OCI-LY7 (cell line): ENCODE results near the gene EPB41L4A.
"Not testable (repeated sequence)": the region's sequence is repeated elsewhere in the genome, so short reads cannot be mapped to it uniquely, and the experiment has no call there.

Experiments
- EZH2phosphoT487 ChIP-seq: fragments of 200-600 bp; sonication (generic); IDR thresholded peaks from 2 replicates; pipeline ENCODE4 v1.6.1; 2018; ENCODE audit warnings: low read depth, borderline replicate concordance, mild to moderate bottlenecking, mixed run types, antibody characterized with exemption, low read length, moderate library complexity, mixed read lengths
- TF ChIP-seq, protein P1 (sequence below): fragments of 200-600 bp; sonication (generic); conservative IDR thresholded peaks from 2 replicates; pipeline ENCODE4 v1.5.1; 2014; ENCODE audit warnings: mild to moderate bottlenecking, antibody characterized with exemption, low read length, moderate library complexity, mixed read lengths

- TF ChIP-seq, protein P1, sequence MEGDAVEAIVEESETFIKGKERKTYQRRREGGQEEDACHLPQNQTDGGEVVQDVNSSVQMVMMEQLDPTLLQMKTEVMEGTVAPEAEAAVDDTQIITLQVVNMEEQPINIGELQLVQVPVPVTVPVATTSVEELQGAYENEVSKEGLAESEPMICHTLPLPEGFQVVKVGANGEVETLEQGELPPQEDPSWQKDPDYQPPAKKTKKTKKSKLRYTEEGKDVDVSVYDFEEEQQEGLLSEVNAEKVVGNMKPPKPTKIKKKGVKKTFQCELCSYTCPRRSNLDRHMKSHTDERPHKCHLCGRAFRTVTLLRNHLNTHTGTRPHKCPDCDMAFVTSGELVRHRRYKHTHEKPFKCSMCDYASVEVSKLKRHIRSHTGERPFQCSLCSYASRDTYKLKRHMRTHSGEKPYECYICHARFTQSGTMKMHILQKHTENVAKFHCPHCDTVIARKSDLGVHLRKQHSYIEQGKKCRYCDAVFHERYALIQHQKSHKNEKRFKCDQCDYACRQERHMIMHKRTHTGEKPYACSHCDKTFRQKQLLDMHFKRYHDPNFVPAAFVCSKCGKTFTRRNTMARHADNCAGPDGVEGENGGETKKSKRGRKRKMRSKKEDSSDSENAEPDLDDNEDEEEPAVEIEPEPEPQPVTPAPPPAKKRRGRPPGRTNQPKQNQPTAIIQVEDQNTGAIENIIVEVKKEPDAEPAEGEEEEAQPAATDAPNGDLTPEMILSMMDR = not testable (repeated sequence)
- TF ChIP-seq EZH2phosphoT487 = not testable (repeated sequence)
These were observed 24.9 kb upstream of the EPB41L4A start for GRCh38 chr5:112443932-112444331.
